ENCODE results near the gene CENPM.

DNA sequence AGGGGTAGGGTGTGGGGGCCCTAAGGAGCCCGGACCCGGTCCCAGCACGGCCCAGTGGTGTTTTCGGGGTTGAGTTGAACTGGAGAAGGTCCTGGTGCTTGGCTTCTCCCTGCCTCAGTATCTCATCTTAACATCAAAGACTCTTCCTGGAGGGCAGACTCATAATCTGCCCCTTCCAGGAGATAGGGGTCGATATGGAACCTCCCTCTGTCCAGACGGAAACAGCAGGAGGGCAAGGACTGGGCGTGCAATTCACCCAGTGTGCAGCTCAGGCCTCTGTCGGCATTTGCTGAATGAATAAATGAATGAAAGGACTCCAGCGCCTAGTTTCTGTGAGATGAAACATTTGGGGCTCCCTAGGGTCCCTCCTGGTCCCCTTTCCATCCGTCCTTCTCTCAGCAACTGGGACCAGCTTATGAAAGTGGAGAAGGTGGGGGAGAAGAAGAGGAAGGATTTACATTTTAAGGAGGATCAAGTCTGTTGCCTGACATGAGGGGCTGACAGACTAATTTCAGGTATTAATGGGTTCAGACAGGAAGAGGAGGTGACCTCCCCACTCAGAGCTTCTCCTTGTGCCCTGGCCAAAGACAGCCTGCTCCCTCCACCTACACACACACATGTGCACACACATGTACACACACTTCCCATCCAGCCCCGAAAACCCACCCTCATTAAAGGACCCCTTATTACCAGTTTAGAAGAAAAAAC lies 31.0 kb downstream of the CENPM start:
- TF ChIP-seq, protein P1, sequence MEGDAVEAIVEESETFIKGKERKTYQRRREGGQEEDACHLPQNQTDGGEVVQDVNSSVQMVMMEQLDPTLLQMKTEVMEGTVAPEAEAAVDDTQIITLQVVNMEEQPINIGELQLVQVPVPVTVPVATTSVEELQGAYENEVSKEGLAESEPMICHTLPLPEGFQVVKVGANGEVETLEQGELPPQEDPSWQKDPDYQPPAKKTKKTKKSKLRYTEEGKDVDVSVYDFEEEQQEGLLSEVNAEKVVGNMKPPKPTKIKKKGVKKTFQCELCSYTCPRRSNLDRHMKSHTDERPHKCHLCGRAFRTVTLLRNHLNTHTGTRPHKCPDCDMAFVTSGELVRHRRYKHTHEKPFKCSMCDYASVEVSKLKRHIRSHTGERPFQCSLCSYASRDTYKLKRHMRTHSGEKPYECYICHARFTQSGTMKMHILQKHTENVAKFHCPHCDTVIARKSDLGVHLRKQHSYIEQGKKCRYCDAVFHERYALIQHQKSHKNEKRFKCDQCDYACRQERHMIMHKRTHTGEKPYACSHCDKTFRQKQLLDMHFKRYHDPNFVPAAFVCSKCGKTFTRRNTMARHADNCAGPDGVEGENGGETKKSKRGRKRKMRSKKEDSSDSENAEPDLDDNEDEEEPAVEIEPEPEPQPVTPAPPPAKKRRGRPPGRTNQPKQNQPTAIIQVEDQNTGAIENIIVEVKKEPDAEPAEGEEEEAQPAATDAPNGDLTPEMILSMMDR (IDR thresholded peaks at IDR 0.05), result no peak
- no peak for TF ChIP-seq POLR2A (IDR thresholded peaks at IDR 0.05)
